ENCODE data around the gene PPP1R8. TPM values are rescaled to one million over a fixed set of nuclear protein-coding genes. Genes with fewer than 3 reads are reported as not detected.

Gene PPP1R8
- total RNA-seq (2022) (48.6 and 51.1 TPM in 2 replicates), Bru-seq, nascent RNA (percentile 85 among the genes with signal in this experiment), BruChase-seq, experiment 1, labeled RNA remaining after a 6-hour chase (percentile 83 among the genes with signal in this experiment), BruChase-seq, experiment 2, labeled RNA remaining after a 2-hour chase (percentile 91 among the genes with signal in this experiment)
- long read RNA-seq, partial matches to known transcripts: 0 of 5 reads
- long read RNA-seq, other reads (novel, unspliced or antisense): 5 of 5 reads

DNA sequence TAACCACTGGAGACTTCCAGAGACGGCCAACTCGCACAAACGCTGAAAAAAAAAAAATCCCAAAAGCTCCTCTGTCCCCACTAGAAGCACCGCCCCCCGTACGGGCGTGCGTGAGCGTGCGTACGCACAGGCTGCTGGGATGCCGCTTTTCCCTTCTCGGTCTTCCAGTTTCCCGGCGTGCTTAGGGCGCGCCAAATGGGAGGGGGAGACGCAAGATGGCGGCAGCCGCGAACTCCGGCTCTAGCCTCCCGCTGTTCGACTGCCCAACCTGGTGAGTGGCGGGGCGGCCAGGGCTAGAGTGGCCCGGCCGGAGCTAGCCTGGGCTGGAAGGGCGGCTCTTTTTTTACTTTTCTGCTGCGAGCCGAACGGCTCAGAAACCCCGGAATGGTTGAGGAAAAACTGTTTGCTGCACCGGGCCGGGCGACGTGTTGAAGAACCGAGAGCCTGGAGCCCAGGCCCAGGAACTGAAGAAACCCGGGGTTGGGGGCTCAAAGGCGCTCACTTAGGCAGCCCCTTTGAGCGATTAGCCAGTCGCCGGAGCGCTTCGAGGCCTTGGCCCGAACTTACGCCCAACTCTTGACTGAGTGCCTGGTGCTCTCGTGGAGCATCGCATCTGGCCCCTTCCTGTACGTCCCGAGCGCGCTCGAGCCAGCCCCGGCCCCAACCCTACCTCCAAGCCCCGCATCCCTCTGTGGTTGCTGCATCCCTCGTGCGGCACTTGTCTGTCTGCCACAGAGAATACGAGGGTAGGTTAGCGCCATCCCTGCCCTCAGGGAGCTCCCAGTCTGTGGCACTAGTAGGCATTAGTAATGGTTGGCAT is at the start of gene PPP1R8:
Gene PPP1R8 (plus strand): TSS at position 162 of the 820 bp plus-strand sequence. CDS start 54 bp downstream, at position 216.
- no peaks in the 10 kb centered on the region for H3K9me3 Mint-ChIP-seq (ENCODE audit: unreplicated experiment)
- CTCF ChIA-PET: interaction anchor here (0.6 to 1.5 kb wide), 5 partner anchors 33 to 639 kb away, joined by 3 to 4 read pairs (median 3); no protein-coding TSS in a partner anchor
- TF ChIP-seq, protein P1, sequence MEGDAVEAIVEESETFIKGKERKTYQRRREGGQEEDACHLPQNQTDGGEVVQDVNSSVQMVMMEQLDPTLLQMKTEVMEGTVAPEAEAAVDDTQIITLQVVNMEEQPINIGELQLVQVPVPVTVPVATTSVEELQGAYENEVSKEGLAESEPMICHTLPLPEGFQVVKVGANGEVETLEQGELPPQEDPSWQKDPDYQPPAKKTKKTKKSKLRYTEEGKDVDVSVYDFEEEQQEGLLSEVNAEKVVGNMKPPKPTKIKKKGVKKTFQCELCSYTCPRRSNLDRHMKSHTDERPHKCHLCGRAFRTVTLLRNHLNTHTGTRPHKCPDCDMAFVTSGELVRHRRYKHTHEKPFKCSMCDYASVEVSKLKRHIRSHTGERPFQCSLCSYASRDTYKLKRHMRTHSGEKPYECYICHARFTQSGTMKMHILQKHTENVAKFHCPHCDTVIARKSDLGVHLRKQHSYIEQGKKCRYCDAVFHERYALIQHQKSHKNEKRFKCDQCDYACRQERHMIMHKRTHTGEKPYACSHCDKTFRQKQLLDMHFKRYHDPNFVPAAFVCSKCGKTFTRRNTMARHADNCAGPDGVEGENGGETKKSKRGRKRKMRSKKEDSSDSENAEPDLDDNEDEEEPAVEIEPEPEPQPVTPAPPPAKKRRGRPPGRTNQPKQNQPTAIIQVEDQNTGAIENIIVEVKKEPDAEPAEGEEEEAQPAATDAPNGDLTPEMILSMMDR (IDR thresholded peaks at IDR 0.05; ENCODE audit: unreplicated experiment): no peak

DNA sequence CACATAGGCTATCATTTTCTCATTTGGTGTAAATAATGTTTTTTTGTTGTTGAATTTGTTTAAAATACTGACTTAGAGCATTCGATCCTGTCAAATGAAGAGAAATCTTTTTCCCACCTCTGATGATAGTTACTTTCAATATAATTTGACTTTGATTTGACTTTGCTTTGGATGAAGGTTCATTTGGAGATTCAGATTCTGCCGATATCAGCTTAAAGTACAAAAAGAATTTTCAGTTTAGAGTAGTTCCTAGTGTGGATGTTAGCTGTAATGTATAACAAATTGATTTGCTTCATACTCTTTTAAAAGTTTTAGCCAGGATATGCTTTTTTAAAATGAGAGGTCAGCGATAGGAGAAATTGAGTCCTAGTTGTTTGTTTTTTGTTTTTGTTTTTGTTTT is 47.6 kb upstream of the PPP1R8 start:
- no TSS peak for BruUV-seq (replicated peaks)

More for the DNA sequence above, at the start of gene PPP1R8:
- Mint-ChIP-seq H3K27ac (ENCODE audit: low read depth, unreplicated experiment) (peak within 1 kb of the TSS; percentile 95), H3K4me1 (ENCODE audit: insufficient read depth, unreplicated experiment) (peaks cover 15% of the 10 kb centered on the region), H3K27me3 (ENCODE audit: insufficient read depth, unreplicated experiment) (no peaks in the 10 kb centered on the region), H3K4me3 (ENCODE audit: unreplicated experiment) (peak within 1 kb of the TSS; percentile 90), H3K36me3 (ENCODE audit: insufficient read depth, unreplicated experiment) (peaks cover 32% of the 10 kb centered on the region)
- intact Hi-C loops (cut with micrococcal nuclease): loop anchor here (5.0 to 10.0 kb wide), 2 partner anchors 59 to 106 kb away; partner anchors contain the start of genes FAM76A and STX12
- POLR2A ChIA-PET: interaction anchor here (0.5 to 6.8 kb wide), 30 partner anchors 9 to 1502 kb away, joined by 3 to 72 read pairs (median 4); partner anchors contain the start of genes EYA3, FAM76A, IFI6 and SESN2
- DNase-seq (ENCODE audit: unreplicated experiment): peak; percentile 97
- TSS peak; percentile 39 for BruUV-seq (replicated peaks)

DNA sequence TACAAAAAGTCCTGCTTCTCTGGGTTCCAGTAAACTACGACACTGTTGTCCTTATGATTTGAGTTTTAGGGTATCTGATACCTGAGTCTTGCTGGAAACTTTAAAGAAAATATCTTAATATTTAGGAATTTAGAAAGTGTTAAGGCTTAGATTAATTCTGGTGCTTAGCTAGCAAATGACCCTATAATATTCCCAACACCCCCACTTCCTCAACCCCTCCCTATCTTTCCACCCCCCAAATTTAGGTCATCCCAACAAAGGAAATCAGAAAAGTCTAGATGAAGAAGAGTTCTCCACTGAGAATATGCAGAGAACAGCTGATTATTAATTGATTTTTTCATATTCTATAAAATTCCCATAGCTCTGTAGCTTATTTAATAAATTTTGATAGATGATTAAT is 45.9 kb upstream of the PPP1R8 start:
- POLR2A ChIA-PET: interaction anchor here (0.7 to 4.5 kb wide), 4 partner anchors 11 to 312 kb away, joined by 3 to 48 read pairs (median 3); partner anchors contain the start of genes FAM76A and STX12
- no peak overlapping the region for H3K4me3 Mint-ChIP-seq (ENCODE audit: unreplicated experiment)
- DNase-seq (ENCODE audit: unreplicated experiment): no peak
- H3K27me3 Mint-ChIP-seq (ENCODE audit: insufficient read depth, unreplicated experiment): no peaks in the 10 kb centered on the region
- no peaks in the 10 kb centered on the region for H3K9me3 Mint-ChIP-seq (ENCODE audit: unreplicated experiment)
- CTCF ChIA-PET: interaction anchor here (1.0 kb wide), 1 partner anchor 12 kb away, joined by 4 read pairs; the partner anchor contains the start of gene STX12
- peaks cover 10% of the 10 kb centered on the region for H3K36me3 Mint-ChIP-seq (ENCODE audit: insufficient read depth, unreplicated experiment)
- H3K4me1 Mint-ChIP-seq (ENCODE audit: insufficient read depth, unreplicated experiment): peaks cover 9% of the 10 kb centered on the region
- TF ChIP-seq, protein P1 (IDR thresholded peaks at IDR 0.05; ENCODE audit: unreplicated experiment): no peak
- BruUV-seq (replicated peaks): no TSS peak
- H3K27ac Mint-ChIP-seq (ENCODE audit: low read depth, unreplicated experiment): no peak overlapping the region
- intact Hi-C loops (cut with micrococcal nuclease): no loop called here

More for the DNA sequence above, 47.6 kb upstream of the PPP1R8 start:
- DNase-seq (ENCODE audit: unreplicated experiment): no peak
- H3K4me1 Mint-ChIP-seq (ENCODE audit: insufficient read depth, unreplicated experiment): peaks cover 9% of the 10 kb centered on the region
- no peaks in the 10 kb centered on the region for H3K9me3 Mint-ChIP-seq (ENCODE audit: unreplicated experiment)
- POLR2A ChIA-PET: interaction anchor here (0.7 to 3.2 kb wide), 5 partner anchors 9 to 304 kb away, joined by 3 to 34 read pairs (median 4); partner anchors contain the start of genes PPP1R8 and STX12
- no peaks in the 10 kb centered on the region for H3K27me3 Mint-ChIP-seq (ENCODE audit: insufficient read depth, unreplicated experiment)
- TF ChIP-seq, protein P1 (IDR thresholded peaks at IDR 0.05; ENCODE audit: unreplicated experiment): no peak
- intact Hi-C loops (cut with micrococcal nuclease): no loop called here
- H3K36me3 Mint-ChIP-seq (ENCODE audit: insufficient read depth, unreplicated experiment): peaks cover 12% of the 10 kb centered on the region
- no peak overlapping the region for H3K4me3 Mint-ChIP-seq (ENCODE audit: unreplicated experiment)
- H3K27ac Mint-ChIP-seq (ENCODE audit: low read depth, unreplicated experiment): no peak overlapping the region
- CTCF ChIA-PET: interaction anchor here (0.6 kb wide), 1 partner anchor 66 kb away, joined by 3 read pairs; no protein-coding TSS in a partner anchor
